IMR-90 (cell line): ENCODE measurements around the gene CROCC2. TPM values are rescaled to one million over a fixed set of nuclear protein-coding genes. Genes with fewer than 3 reads are reported as not detected.

Experiments used
- ATAC-seq: fragments of 200-7000 bp; cut with Tn5 transposase; 2 replicates; pipeline ENCODE4 v1.9.1; 2020; ENCODE audit warnings: low read depth, mild to moderate bottlenecking, moderate library complexity
- BruUV-seq: library from RNA; stranded (reverse); fragments of 400-500 nt; replicated peaks from 2 replicates; lab custom pipeline; 2021; lab: Mats Ljungman, UMichigan
- CTCF ChIA-PET: fragments of 300-600 bp; formaldehyde crosslinking; extraction: SDS; loops from one replicate; lab custom pipeline; 2021; ENCODE audit warnings: antibody characterized with exemption; lab: Yijun Ruan, JAX
- POLR2A ChIA-PET: fragments of 300-600 bp; sonication (Branson Sonifier 250); formaldehyde crosslinking; loops from one replicate; lab custom pipeline; 2022; ENCODE audit warnings: antibody characterized with exemption; ENCODE audit not compliant: unreplicated experiment; lab: Charles Lee
- DNase-seq: peaks from one replicate; pipeline ENCODE4 v3.0.0; 2013
- H2AFZ ChIP-seq: replicated peaks from 2 replicates; pipeline ENCODE3; 2013; ENCODE audit warnings: low read length, mild to moderate bottlenecking; ENCODE audit not compliant: poor library complexity
- H2AK5ac ChIP-seq: 2 replicates; pipeline ENCODE4 v1.6.1; 2013; ENCODE audit warnings: low read depth, low read length, inconsistent platforms
- H2AK9ac ChIP-seq: replicated peaks from 2 replicates; pipeline ENCODE3; 2013; ENCODE audit warnings: mild to moderate bottlenecking, low read depth, low read length, moderate library complexity; ENCODE audit not compliant: poor library complexity
- H2BK120ac ChIP-seq: 2 replicates; pipeline ENCODE4 v1.6.1; 2013; ENCODE audit warnings: low read depth, low read length, inconsistent platforms
- H2BK15ac ChIP-seq: 3 replicates; pipeline ENCODE4 v1.6.1; 2013; ENCODE audit warnings: low read depth, low read length, inconsistent platforms
- H2BK20ac ChIP-seq: 2 replicates; pipeline ENCODE4 v1.6.1; 2013; ENCODE audit warnings: low read depth, mild to moderate bottlenecking, inconsistent platforms, low read length, moderate library complexity
- H2BK5ac ChIP-seq: 2 replicates; pipeline ENCODE4 v1.6.1; 2013; ENCODE audit warnings: mild to moderate bottlenecking, low read depth, low read length, inconsistent platforms; ENCODE audit not compliant: poor library complexity, severe bottlenecking
- H3K14ac ChIP-seq: replicated peaks from 2 replicates; pipeline ENCODE4 v1.6.1; 2013; ENCODE audit warnings: low read depth, low read length, inconsistent platforms
- H3K18ac ChIP-seq: 2 replicates; pipeline ENCODE4 v1.6.1; 2013; ENCODE audit warnings: low read depth, low read length, control low read depth
- H3K23ac ChIP-seq: 2 replicates; pipeline ENCODE4 v1.6.1; 2013; ENCODE audit warnings: low read depth, low read length, inconsistent platforms
- H3K27ac ChIP-seq: 2 replicates; pipeline ENCODE4 v1.5.1; 2013; ENCODE audit warnings: mild to moderate bottlenecking, control low read depth, low read length; ENCODE audit not compliant: insufficient read depth
- H3K27me3 ChIP-seq: 2 replicates; pipeline ENCODE4 v1.6.1; 2013; ENCODE audit warnings: low read length; ENCODE audit not compliant: control insufficient read depth, insufficient read depth
- H3K36me3 ChIP-seq: 2 replicates; pipeline ENCODE4 v1.6.1; 2013; ENCODE audit warnings: low read length, mixed read lengths; ENCODE audit not compliant: control insufficient read depth, insufficient read depth
- H3K4ac ChIP-seq: 2 replicates; pipeline ENCODE4 v1.6.1; 2013; ENCODE audit warnings: low read depth, low read length, inconsistent platforms
- H3K4me1 ChIP-seq: 2 replicates; pipeline ENCODE4 v1.6.1; 2013; ENCODE audit warnings: low read length, mixed read lengths; ENCODE audit not compliant: control insufficient read depth, insufficient read depth
- H3K4me2 ChIP-seq: 2 replicates; pipeline ENCODE4 v1.6.1; 2013; ENCODE audit warnings: low read depth, mild to moderate bottlenecking, control low read depth, low read length, moderate library complexity
- H3K4me3 ChIP-seq: 2 replicates; pipeline ENCODE4 v1.5.1; 2013; ENCODE audit warnings: low read depth, mild to moderate bottlenecking, control low read depth, low read length, moderate library complexity; ENCODE audit not compliant: insufficient read depth
- H3K56ac ChIP-seq: 2 replicates; pipeline ENCODE4 v1.6.1; 2013; ENCODE audit warnings: low read length, inconsistent platforms; ENCODE audit not compliant: insufficient read depth; ENCODE audit errors: extremely low read depth
- H3K79me1 ChIP-seq, 2 experiments: 2 replicates each; pipeline ENCODE4 v1.6.1; 2013; ENCODE audit warnings: low read length in 2 of 2, inconsistent platforms in 1 of 2, low read depth in 1 of 2
- H3K9ac ChIP-seq: 2 replicates; pipeline ENCODE4 v1.6.1; 2013; ENCODE audit warnings: low read depth, low read length, control low read depth
- H3K9me1 ChIP-seq: 2 replicates; pipeline ENCODE4 v1.6.1; 2013; ENCODE audit warnings: low read length, inconsistent platforms; ENCODE audit not compliant: insufficient read depth
- H3K9me3 ChIP-seq: 2 replicates; pipeline ENCODE4 v1.6.1; 2013; ENCODE audit warnings: low read length; ENCODE audit not compliant: control insufficient read depth, insufficient read depth
- H4K20me1 ChIP-seq: 2 replicates; pipeline ENCODE4 v1.6.1; 2013; ENCODE audit warnings: low read length, inconsistent platforms; ENCODE audit not compliant: insufficient read depth
- H4K5ac ChIP-seq: 2 replicates; pipeline ENCODE4 v1.6.1; 2013; ENCODE audit warnings: mild to moderate bottlenecking, low read depth, low read length, control low read depth
- H4K8ac ChIP-seq, 2 experiments: 2 replicates each; pipeline ENCODE4 v1.6.1; 2013; ENCODE audit warnings: low read depth in 2 of 2, low read length in 2 of 2, control low read depth in 1 of 2, inconsistent platforms in 1 of 2
- H4K91ac ChIP-seq: 2 replicates; pipeline ENCODE4 v1.6.1; 2013; ENCODE audit warnings: low read depth, low read length, inconsistent platforms; ENCODE audit not compliant: insufficient read depth
- BHLHE40 ChIP-seq: fragments of 150-350 bp; IDR thresholded peaks from 2 replicates; pipeline ENCODE4 v1.6.1; 2016; ENCODE audit warnings: mild to moderate bottlenecking, low read depth, low read length
- CEBPB ChIP-seq: IDR thresholded peaks from 2 replicates; pipeline ENCODE4 v1.6.1; 2012; ENCODE audit warnings: low read depth, low read length, improper control_type of control experiment
- CHD1 ChIP-seq: IDR thresholded peaks from 2 replicates; pipeline ENCODE4 v1.6.1; 2012; ENCODE audit warnings: low read depth, low read length, improper control_type of control experiment
- FOS ChIP-seq: fragments of 150-350 bp; IDR thresholded peaks from 2 replicates; pipeline ENCODE4 v1.6.1; 2016; ENCODE audit warnings: low read depth, low read length
- MAFK ChIP-seq: IDR thresholded peaks from 2 replicates; pipeline ENCODE4 v1.6.1; 2012; ENCODE audit warnings: low read depth, low read length, improper control_type of control experiment
- MAZ ChIP-seq: IDR thresholded peaks from 2 replicates; pipeline ENCODE4 v1.6.1; 2012; ENCODE audit warnings: low read depth, mild to moderate bottlenecking, low read length, improper control_type of control experiment, moderate library complexity, borderline replicate concordance
- MXI1 ChIP-seq: IDR thresholded peaks from 2 replicates; pipeline ENCODE4 v1.6.1; 2012; ENCODE audit warnings: low read depth, mild to moderate bottlenecking, low read length, moderate library complexity, borderline replicate concordance
- NFE2L2 ChIP-seq: fragments of 150-350 bp; IDR thresholded peaks from 2 replicates; pipeline ENCODE4 v1.6.1; 2016; ENCODE audit warnings: low read depth, mild to moderate bottlenecking, low read length
- POLR2A ChIP-seq: IDR thresholded peaks from 2 replicates; pipeline ENCODE4 v1.6.1; 2012; ENCODE audit warnings: mild to moderate bottlenecking, low read depth, low read length
- RAD21 ChIP-seq: IDR thresholded peaks from 2 replicates; pipeline ENCODE4 v1.6.1; 2012; ENCODE audit warnings: low read length, improper control_type of control experiment
- RCOR1 ChIP-seq: IDR thresholded peaks from 2 replicates; pipeline ENCODE4 v1.6.1; 2012; ENCODE audit warnings: mild to moderate bottlenecking, low read length, improper control_type of control experiment; ENCODE audit not compliant: insufficient replicate concordance
- RFX5 ChIP-seq: IDR thresholded peaks from 2 replicates; pipeline ENCODE4 v1.8.0; 2012; ENCODE audit warnings: low read depth, mild to moderate bottlenecking, low read length, moderate library complexity
- SMC3 ChIP-seq: fragments of 150-350 bp; IDR thresholded peaks from 2 replicates; pipeline ENCODE4 v1.6.1; 2016; ENCODE audit warnings: low read depth, mild to moderate bottlenecking, antibody characterized with exemption, low read length, moderate library complexity
- WGBS, 2 experiments: methylation state at CpG; one replicate each; pipeline versions ENCODE4 v1.1.5 to v1.1.7; 2013; ENCODE audit warnings: missing lambda C conversion rate in 2 of 2; ENCODE audit not compliant: insufficient read length in 1 of 2; ENCODE audit errors: extremely low coverage in 2 of 2; 5-methylcytosine and 5-hydroxymethylcytosine counted together
- dilution Hi-C: fragments of 300-500 bp; cut with HindIII; formaldehyde crosslinking; loops from one replicate; pipeline ENCODE4 v1.14.3; 2018; ENCODE audit warnings: low sequenced_read_pairs; ENCODE audit not compliant: unreplicated experiment
- in situ Hi-C: fragments of 300-500 bp; cut with MboI; formaldehyde crosslinking; loops from 3 replicates; pipeline ENCODE4 v1.14.3; 2019; ENCODE audit warnings: low sequenced_read_pairs, inconsistent platforms, mixed read lengths
- intact Hi-C: fragments of 100-400 bp; cut with micrococcal nuclease; formaldehyde crosslinking; loops from 2 replicates; pipeline ENCODE4 v1.10.0; 2022
- polyA plus RNA-seq, 3 experiments: library from polyadenylated mRNA; depleted of rRNA; stranded (reverse); fragments of >200 nt; gene quantifications; 2 replicates each; pipeline ENCODE4 v1.2.3, GENCODE V29; 2012; ENCODE audit warnings: low replicate concordance in 1 of 3
- total RNA-seq: library from RNA; depleted of rRNA; stranded (reverse); fragments of >200 nt; gene quantifications from 2 replicates; pipeline ENCODE4 v1.2.3, GENCODE V29; 2012
- TF ChIP-seq, protein P1 (sequence below): fragments of 150-350 bp; IDR thresholded peaks from 2 replicates; pipeline ENCODE4 v1.6.1; 2016; ENCODE audit warnings: low read depth, mild to moderate bottlenecking, low read length, moderate library complexity, borderline replicate concordance
- TF ChIP-seq, protein P2 (sequence below): conservative IDR thresholded peaks from 2 replicates; pipeline ENCODE4 v1.5.1; 2012; ENCODE audit warnings: mild to moderate bottlenecking, low read depth, low read length, improper control_type of control experiment
- TF ChIP-seq, protein P3 (sequence below): fragments of 150-350 bp; IDR thresholded peaks from 2 replicates; pipeline ENCODE4 v1.6.1; 2017; ENCODE audit warnings: mild to moderate bottlenecking, antibody characterized with exemption, low read length, low read depth

The CROCC2 gene
- total and polyA plus RNA-seq, 2 of the 4 experiments (the other 2 are of a cell fraction): not detected

DNA sequence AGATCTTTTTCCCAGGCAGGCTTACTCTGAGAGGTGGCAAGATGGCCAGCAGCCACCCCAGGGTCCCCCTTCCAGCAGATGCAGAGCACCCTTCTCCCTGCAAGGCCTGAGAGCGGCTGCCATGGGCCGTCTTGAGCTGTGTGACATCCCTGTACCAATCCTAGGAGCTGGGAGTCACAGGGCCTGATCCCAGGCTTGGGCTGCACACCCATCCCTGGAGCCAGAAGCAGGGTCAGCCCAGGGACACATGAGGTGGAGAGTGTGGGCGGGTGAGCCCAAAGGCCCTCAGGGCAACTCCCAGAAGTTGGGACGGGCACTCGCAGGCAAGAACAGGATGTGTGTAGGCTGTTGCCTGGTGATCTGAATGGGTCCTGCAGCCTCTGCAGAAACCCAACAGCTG lies 40.5 kb downstream of the CROCC2 start:
- H2AFZ ChIP-seq: no peak overlapping the region
- no peak overlapping the region for H3K9ac ChIP-seq
- intact Hi-C loops: no loop called here
- H2AK9ac ChIP-seq: no peak overlapping the region
- in situ Hi-C loops: no loop called here
- no TSS peak for BruUV-seq
- no peak overlapping the region for H2AK5ac ChIP-seq
- no peak overlapping the region for H3K4me3 ChIP-seq
- ATAC-seq (peak; percentile 32), DNase-seq (no peak)
- H3K4me1 ChIP-seq: no peaks in the 10 kb centered on the region
- H3K9me1 ChIP-seq: no peaks in the 10 kb centered on the region
- dilution Hi-C loops: no loop called here
- H3K27me3 ChIP-seq: peaks cover 5% of the 10 kb centered on the region
- no peak overlapping the region for H2BK5ac ChIP-seq
- H2BK20ac ChIP-seq: no peak overlapping the region
- no peak overlapping the region for H4K5ac ChIP-seq
- no peak overlapping the region for H3K4ac ChIP-seq
- no peak overlapping the region for H3K4me2 ChIP-seq
- no peaks in the 10 kb centered on the region for H3K79me1 ChIP-seq
- no peak overlapping the region for H3K18ac ChIP-seq
- H2BK15ac ChIP-seq: no peak overlapping the region
- H3K27ac ChIP-seq: no peak overlapping the region
- WGBS, 2 experiments: 100% methylated on average over 1 of the region's 5 CpGs; no CpG with 5 or more reads in 1 of the 2 experiments
- no peaks in the 10 kb centered on the region for H3K36me3 ChIP-seq
- CTCF ChIA-PET: no interaction called here
- POLR2A ChIA-PET: no interaction called here
- H4K91ac ChIP-seq: no peak overlapping the region
- H2BK120ac ChIP-seq: no peak overlapping the region
- no peak for TF ChIP-seq MXI1
- TF ChIP-seq, protein P1, sequence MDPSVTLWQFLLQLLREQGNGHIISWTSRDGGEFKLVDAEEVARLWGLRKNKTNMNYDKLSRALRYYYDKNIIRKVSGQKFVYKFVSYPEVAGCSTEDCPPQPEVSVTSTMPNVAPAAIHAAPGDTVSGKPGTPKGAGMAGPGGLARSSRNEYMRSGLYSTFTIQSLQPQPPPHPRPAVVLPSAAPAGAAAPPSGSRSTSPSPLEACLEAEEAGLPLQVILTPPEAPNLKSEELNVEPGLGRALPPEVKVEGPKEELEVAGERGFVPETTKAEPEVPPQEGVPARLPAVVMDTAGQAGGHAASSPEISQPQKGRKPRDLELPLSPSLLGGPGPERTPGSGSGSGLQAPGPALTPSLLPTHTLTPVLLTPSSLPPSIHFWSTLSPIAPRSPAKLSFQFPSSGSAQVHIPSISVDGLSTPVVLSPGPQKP: no peak
- no peak for TF ChIP-seq RFX5
- no peak for TF ChIP-seq BHLHE40
- TF ChIP-seq RCOR1: no peak
- TF ChIP-seq MAFK: no peak
- no peak for TF ChIP-seq RAD21
- no peak for TF ChIP-seq MAZ
- TF ChIP-seq, protein P2, sequence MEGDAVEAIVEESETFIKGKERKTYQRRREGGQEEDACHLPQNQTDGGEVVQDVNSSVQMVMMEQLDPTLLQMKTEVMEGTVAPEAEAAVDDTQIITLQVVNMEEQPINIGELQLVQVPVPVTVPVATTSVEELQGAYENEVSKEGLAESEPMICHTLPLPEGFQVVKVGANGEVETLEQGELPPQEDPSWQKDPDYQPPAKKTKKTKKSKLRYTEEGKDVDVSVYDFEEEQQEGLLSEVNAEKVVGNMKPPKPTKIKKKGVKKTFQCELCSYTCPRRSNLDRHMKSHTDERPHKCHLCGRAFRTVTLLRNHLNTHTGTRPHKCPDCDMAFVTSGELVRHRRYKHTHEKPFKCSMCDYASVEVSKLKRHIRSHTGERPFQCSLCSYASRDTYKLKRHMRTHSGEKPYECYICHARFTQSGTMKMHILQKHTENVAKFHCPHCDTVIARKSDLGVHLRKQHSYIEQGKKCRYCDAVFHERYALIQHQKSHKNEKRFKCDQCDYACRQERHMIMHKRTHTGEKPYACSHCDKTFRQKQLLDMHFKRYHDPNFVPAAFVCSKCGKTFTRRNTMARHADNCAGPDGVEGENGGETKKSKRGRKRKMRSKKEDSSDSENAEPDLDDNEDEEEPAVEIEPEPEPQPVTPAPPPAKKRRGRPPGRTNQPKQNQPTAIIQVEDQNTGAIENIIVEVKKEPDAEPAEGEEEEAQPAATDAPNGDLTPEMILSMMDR: no peak
- no peak for TF ChIP-seq FOS
- no peak for TF ChIP-seq CHD1
- TF ChIP-seq POLR2A: no peak
- TF ChIP-seq NFE2L2: no peak
- TF ChIP-seq, protein P3, sequence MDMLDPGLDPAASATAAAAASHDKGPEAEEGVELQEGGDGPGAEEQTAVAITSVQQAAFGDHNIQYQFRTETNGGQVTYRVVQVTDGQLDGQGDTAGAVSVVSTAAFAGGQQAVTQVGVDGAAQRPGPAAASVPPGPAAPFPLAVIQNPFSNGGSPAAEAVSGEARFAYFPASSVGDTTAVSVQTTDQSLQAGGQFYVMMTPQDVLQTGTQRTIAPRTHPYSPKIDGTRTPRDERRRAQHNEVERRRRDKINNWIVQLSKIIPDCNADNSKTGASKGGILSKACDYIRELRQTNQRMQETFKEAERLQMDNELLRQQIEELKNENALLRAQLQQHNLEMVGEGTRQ: no peak
- TF ChIP-seq SMC3: no peak
- TF ChIP-seq CEBPB: no peak
- no peak overlapping the region for H3K14ac ChIP-seq
- H4K8ac ChIP-seq: no peak overlapping the region
- peaks cover 2% of the 10 kb centered on the region for H3K9me3 ChIP-seq
- no peak overlapping the region for H3K23ac ChIP-seq
- H4K20me1 ChIP-seq: no peaks in the 10 kb centered on the region
- H3K56ac ChIP-seq: no peak overlapping the region
